ENCODE data around the gene ETV1. TPM values are rescaled to one million over a fixed set of nuclear protein-coding genes. Genes with fewer than 3 reads are reported as not detected.

ETV1 gene
- polyA plus RNA-seq, 1 experiment: 5.4 TPM

- DNase-seq (ENCODE audit: low read depth): no peak
- no peaks in the 10 kb centered on the region for H3K27me3 ChIP-seq (ENCODE audit: control insufficient read depth, insufficient read depth, low read length)
- CTCF ChIA-PET: no interaction called here
- H3K4me3 ChIP-seq (ENCODE audit: low read depth, low read length): no peak overlapping the region
- POLR2A ChIA-PET: no interaction called here
- H3K36me3 ChIP-seq (ENCODE audit: control insufficient read depth, insufficient read depth, low read length): no peaks in the 10 kb centered on the region
- TF ChIP-seq CTCF (IDR thresholded peaks at IDR 0.05; ENCODE audit: insufficient read depth, low read depth, low read length): no peak
These were observed 2.1 kb downstream of the ETV1 start for GRCh38 chr7:13987395-13987794.

GRCh38 chr7:13986208-13986607 is 3.3 kb downstream of the ETV1 start:
- H3K27me3 ChIP-seq (ENCODE audit: control insufficient read depth, insufficient read depth, low read length): no peaks in the 10 kb centered on the region
- DNase-seq (ENCODE audit: low read depth): no peak
- POLR2A ChIA-PET: no interaction called here
- no peak for TF ChIP-seq CTCF (IDR thresholded peaks at IDR 0.05; ENCODE audit: insufficient read depth, low read depth, low read length)
- CTCF ChIA-PET: no interaction called here
- H3K36me3 ChIP-seq (ENCODE audit: control insufficient read depth, insufficient read depth, low read length): no peaks in the 10 kb centered on the region
- H3K4me3 ChIP-seq (ENCODE audit: low read depth, low read length): no peak overlapping the region

GRCh38 chr7:13984831-13985685 is 4.4 kb downstream of the ETV1 start:
- Histone ChIP-seq H3K36me3 (ENCODE audit: control insufficient read depth, insufficient read depth, low read length) (no peaks in the 10 kb centered on the region), H3K4me3 (ENCODE audit: low read depth, low read length) (no peak overlapping the region), H3K27me3 (ENCODE audit: control insufficient read depth, insufficient read depth, low read length) (no peaks in the 10 kb centered on the region)
- CTCF ChIA-PET: no interaction called here
- no peak for TF ChIP-seq CTCF (IDR thresholded peaks at IDR 0.05; ENCODE audit: insufficient read depth, low read depth, low read length)
- POLR2A ChIA-PET: no interaction called here
- DNase-seq (ENCODE audit: low read depth): no peak

- CTCF ChIA-PET: no interaction called here
- H3K27me3 ChIP-seq (ENCODE audit: control insufficient read depth, insufficient read depth, low read length): no peaks in the 10 kb centered on the region
- no peak overlapping the region for H3K4me3 ChIP-seq (ENCODE audit: low read depth, low read length)
- TF ChIP-seq CTCF (IDR thresholded peaks at IDR 0.05; ENCODE audit: insufficient read depth, low read depth, low read length): no peak
- no peaks in the 10 kb centered on the region for H3K36me3 ChIP-seq (ENCODE audit: control insufficient read depth, insufficient read depth, low read length)
- no peak for DNase-seq (ENCODE audit: low read depth)
- POLR2A ChIA-PET: no interaction called here
These were observed 5.4 kb downstream of the ETV1 start for GRCh38 chr7:13984061-13984460.

- CTCF ChIA-PET: no interaction called here
- no peaks in the 10 kb centered on the region for H3K27me3 ChIP-seq (ENCODE audit: control insufficient read depth, insufficient read depth, low read length)
- TF ChIP-seq CTCF (IDR thresholded peaks at IDR 0.05; ENCODE audit: insufficient read depth, low read depth, low read length): no peak
- H3K4me3 ChIP-seq (ENCODE audit: low read depth, low read length): no peak overlapping the region
- POLR2A ChIA-PET: no interaction called here
- no peaks in the 10 kb centered on the region for H3K36me3 ChIP-seq (ENCODE audit: control insufficient read depth, insufficient read depth, low read length)
- DNase-seq (ENCODE audit: low read depth): no peak
These were observed 6.4 kb downstream of the ETV1 start for GRCh38 chr7:13982940-13983677.
